ENCODE results near the gene TRIM44.
"Not testable (repeated sequence)": the region's sequence is repeated elsewhere in the genome, so short reads cannot be mapped to it uniquely, and the experiment has no call there.

Gene TRIM44

GRCh38 chr11:35748644-35749043 is 86.1 kb downstream of the TRIM44 start:
- Histone ChIP-seq H3K9me3 (replicated peaks; ENCODE audit: low read length) (no peaks in the 10 kb centered on the region), H3K4me1 (ENCODE audit: control insufficient read depth, insufficient read depth, low read length) (no peaks in the 10 kb centered on the region), H3K36me3 (ENCODE audit: insufficient read depth, low read length) (no peaks in the 10 kb centered on the region), H3K9ac (ENCODE audit: low read depth, low read length) (no peak overlapping the region), H3K27me3 (ENCODE audit: control insufficient read depth, insufficient read depth, low read length) (no peaks in the 10 kb centered on the region), H3K4me3 (ENCODE audit: low read length) (no peak overlapping the region), H3K4me2 (ENCODE audit: low read length) (no peak overlapping the region)

GRCh38 chr11:35750315-35750714 is 87.7 kb downstream of the TRIM44 start:
- no peaks in the 10 kb centered on the region for H3K4me1 ChIP-seq (ENCODE audit: control insufficient read depth, insufficient read depth, low read length)
- no peaks in the 10 kb centered on the region for H3K36me3 ChIP-seq (ENCODE audit: insufficient read depth, low read length)
- H3K4me3 ChIP-seq (ENCODE audit: low read length) = no peak overlapping the region
- H3K27me3 ChIP-seq (ENCODE audit: control insufficient read depth, insufficient read depth, low read length) = no peaks in the 10 kb centered on the region
- H3K9me3 ChIP-seq (replicated peaks; ENCODE audit: low read length) = no peaks in the 10 kb centered on the region
- H3K4me2 ChIP-seq (ENCODE audit: low read length) = no peak overlapping the region
- no peak overlapping the region for H3K9ac ChIP-seq (ENCODE audit: low read depth, low read length)

DNA sequence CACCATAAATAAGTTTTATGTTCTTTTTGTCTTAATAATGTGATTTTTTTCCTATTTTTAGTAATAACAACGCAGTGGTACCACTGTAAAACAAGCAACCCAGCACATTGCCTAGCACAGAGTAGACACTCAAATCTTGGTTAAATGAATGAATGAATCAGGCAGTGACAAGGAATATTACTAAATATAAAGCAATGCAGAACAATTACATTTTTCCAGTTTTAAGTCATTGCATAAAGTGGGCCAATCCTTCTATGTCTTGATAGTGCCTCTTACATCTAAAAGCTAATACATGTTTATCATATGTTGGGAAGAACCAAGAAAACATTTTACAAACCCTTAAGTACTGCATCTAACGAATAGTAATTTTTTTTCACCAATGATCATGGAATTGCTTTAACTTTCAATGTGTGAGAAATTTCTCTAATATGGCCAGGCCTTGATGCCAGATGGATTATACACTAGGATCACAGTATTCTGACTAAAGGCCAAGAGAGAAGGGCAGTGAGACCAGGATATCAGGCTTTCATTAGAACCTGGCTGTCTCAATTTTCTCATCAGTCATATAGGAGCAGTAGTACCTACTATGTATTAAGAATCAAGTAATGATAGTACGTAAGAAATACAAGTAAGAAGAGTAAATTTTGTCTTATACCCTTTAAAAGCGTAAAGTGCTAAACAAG is 88.5 kb downstream of the TRIM44 start:
- no peak overlapping the region for H3K9ac ChIP-seq (ENCODE audit: low read depth, low read length)
- no peak overlapping the region for H3K4me2 ChIP-seq (ENCODE audit: low read length)
- no peak overlapping the region for H3K4me3 ChIP-seq (ENCODE audit: low read length)
- no peaks in the 10 kb centered on the region for H3K9me3 ChIP-seq (replicated peaks; ENCODE audit: low read length)
- H3K4me1 ChIP-seq (ENCODE audit: control insufficient read depth, insufficient read depth, low read length) = no peaks in the 10 kb centered on the region
- H3K27me3 ChIP-seq (ENCODE audit: control insufficient read depth, insufficient read depth, low read length) = no peaks in the 10 kb centered on the region
- no peaks in the 10 kb centered on the region for H3K36me3 ChIP-seq (ENCODE audit: insufficient read depth, low read length)

DNA sequence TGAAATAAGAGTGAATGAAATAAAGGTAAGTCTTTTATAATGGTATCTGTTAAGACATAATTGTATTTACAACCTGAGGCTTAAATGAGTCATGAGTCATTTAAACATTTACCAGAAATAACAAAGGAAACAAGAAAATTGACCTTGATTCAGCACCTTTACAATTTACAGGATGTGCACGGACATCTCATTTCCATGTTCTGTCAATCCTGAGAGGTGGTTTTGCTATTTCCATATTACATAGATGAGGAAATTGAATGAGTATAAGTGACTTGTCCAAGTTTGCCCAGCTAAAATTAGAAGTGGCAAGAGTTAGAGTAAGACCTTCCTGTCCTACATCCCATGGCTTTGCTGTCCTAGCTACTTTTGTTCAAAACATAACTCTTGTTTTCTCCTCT is 89.1 kb downstream of the TRIM44 start:
- Histone ChIP-seq H3K4me3 (ENCODE audit: low read length) (no peak overlapping the region), H3K9ac (ENCODE audit: low read depth, low read length) (no peak overlapping the region), H3K4me2 (ENCODE audit: low read length) (no peak overlapping the region), H3K9me3 (replicated peaks; ENCODE audit: low read length) (no peaks in the 10 kb centered on the region), H3K36me3 (ENCODE audit: insufficient read depth, low read length) (no peaks in the 10 kb centered on the region), H3K4me1 (ENCODE audit: control insufficient read depth, insufficient read depth, low read length) (no peaks in the 10 kb centered on the region), H3K27me3 (ENCODE audit: control insufficient read depth, insufficient read depth, low read length) (no peaks in the 10 kb centered on the region)

- Histone ChIP-seq H3K9ac (ENCODE audit: low read depth, low read length) (no peak overlapping the region), H3K4me3 (ENCODE audit: low read length) (no peak overlapping the region), H3K27me3 (ENCODE audit: control insufficient read depth, insufficient read depth, low read length) (no peaks in the 10 kb centered on the region), H3K4me1 (ENCODE audit: control insufficient read depth, insufficient read depth, low read length) (no peaks in the 10 kb centered on the region), H3K4me2 (ENCODE audit: low read length) (no peak overlapping the region), H3K9me3 (replicated peaks; ENCODE audit: low read length) (no peaks in the 10 kb centered on the region), H3K36me3 (ENCODE audit: insufficient read depth, low read length) (no peaks in the 10 kb centered on the region)
Measured at GRCh38 chr11:35752115-35752514, 89.5 kb downstream of the TRIM44 start.

DNA sequence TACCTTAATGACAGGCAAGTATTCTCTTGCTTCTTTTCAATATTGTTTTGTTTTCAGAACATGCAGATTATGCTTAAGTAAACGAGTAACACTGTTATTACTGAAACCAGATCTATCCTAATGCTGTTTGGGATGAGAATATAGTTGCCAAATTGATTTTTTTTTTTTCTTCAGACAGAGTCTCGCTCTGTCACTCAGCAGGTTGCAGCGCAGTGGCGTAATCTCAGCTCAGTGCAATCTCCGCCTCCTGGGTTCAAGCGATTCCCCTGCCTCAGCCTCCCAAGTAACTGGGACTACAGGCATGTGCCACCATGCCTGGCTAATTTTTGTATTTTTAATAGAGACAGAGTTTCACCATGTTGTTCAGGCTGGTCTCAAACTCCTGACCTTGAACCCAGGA is 91.0 kb downstream of the TRIM44 start:
- H3K4me1 ChIP-seq (ENCODE audit: control insufficient read depth, insufficient read depth, low read length); H3K4me2 ChIP-seq (ENCODE audit: low read length); H3K9me3 ChIP-seq (replicated peaks; ENCODE audit: low read length); H3K9ac ChIP-seq (ENCODE audit: low read depth, low read length); H3K27me3 ChIP-seq (ENCODE audit: control insufficient read depth, insufficient read depth, low read length); H3K4me3 ChIP-seq (ENCODE audit: low read length); H3K36me3 ChIP-seq (ENCODE audit: insufficient read depth, low read length): not testable (repeated sequence)

GRCh38 chr11:35759951-35760350 is 97.4 kb downstream of the TRIM44 start:
- H3K4me3 ChIP-seq (ENCODE audit: low read length); H3K4me1 ChIP-seq (ENCODE audit: control insufficient read depth, insufficient read depth, low read length); H3K9me3 ChIP-seq (replicated peaks; ENCODE audit: low read length); H3K36me3 ChIP-seq (ENCODE audit: insufficient read depth, low read length); H3K9ac ChIP-seq (ENCODE audit: low read depth, low read length); H3K27me3 ChIP-seq (ENCODE audit: control insufficient read depth, insufficient read depth, low read length); H3K4me2 ChIP-seq (ENCODE audit: low read length): not testable (repeated sequence)

DNA sequence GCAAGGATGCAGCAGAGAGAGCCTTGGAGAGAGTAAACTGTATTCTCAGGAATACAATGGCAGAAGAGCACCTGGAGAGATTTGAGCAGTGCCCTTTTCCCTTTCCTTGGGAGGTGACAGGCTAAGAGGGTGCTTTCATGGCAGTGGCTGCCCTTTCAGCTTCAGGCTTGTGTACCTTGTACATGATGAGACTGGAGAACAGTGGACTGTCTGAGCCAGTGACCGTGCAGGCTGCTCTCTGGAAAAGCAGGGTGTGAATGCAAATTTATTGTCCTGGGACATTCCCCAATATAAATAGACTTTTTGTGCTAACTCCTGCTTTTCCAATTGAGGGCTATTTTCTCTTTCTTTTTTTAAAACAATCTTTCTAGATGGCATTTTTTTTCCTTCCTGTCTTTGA is 99.3 kb downstream of the TRIM44 start:
- Histone ChIP-seq H3K4me1 (ENCODE audit: control insufficient read depth, insufficient read depth, low read length) (peaks cover 4% of the 10 kb centered on the region), H3K27me3 (ENCODE audit: control insufficient read depth, insufficient read depth, low read length) (no peaks in the 10 kb centered on the region), H3K9ac (ENCODE audit: low read depth, low read length) (no peak overlapping the region), H3K4me3 (ENCODE audit: low read length) (no peak overlapping the region), H3K4me2 (ENCODE audit: low read length) (no peak overlapping the region), H3K9me3 (replicated peaks; ENCODE audit: low read length) (no peaks in the 10 kb centered on the region), H3K36me3 (ENCODE audit: insufficient read depth, low read length) (no peaks in the 10 kb centered on the region)

GRCh38 chr11:35763301-35763700 is 100.7 kb downstream of the TRIM44 start:
- Histone ChIP-seq H3K9me3 (replicated peaks; ENCODE audit: low read length) (no peaks in the 10 kb centered on the region), H3K36me3 (ENCODE audit: insufficient read depth, low read length) (no peaks in the 10 kb centered on the region)

DNA sequence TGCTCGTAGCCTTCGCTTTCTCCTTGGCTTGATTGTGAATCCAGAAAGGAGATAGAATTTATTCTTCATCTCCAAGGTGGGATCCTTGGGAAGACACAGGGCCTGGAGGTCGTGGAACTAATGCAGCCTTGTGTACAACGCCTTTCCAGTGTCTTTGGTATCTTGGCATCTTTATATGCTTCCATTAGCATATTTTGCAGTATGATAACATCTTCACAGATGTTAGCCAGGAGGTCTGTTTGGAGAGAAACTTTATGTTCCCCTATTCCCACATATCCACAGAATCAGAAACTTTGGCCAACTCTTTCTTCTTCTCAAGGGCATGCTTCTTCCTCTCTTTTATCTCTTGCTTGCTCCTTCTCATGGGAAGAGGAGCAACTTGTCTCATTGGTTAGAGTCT is 101.2 kb downstream of the TRIM44 start:
- H3K4me1 ChIP-seq (ENCODE audit: control insufficient read depth, insufficient read depth, low read length) = peaks cover 4% of the 10 kb centered on the region
- no peaks in the 10 kb centered on the region for H3K9me3 ChIP-seq (replicated peaks; ENCODE audit: low read length)
- H3K36me3 ChIP-seq (ENCODE audit: insufficient read depth, low read length) = no peaks in the 10 kb centered on the region
- no peak overlapping the region for H3K4me3 ChIP-seq (ENCODE audit: low read length)
- no peak overlapping the region for H3K4me2 ChIP-seq (ENCODE audit: low read length)
- no peaks in the 10 kb centered on the region for H3K27me3 ChIP-seq (ENCODE audit: control insufficient read depth, insufficient read depth, low read length)
- no peak overlapping the region for H3K9ac ChIP-seq (ENCODE audit: low read depth, low read length)

More at GRCh38 chr11:35763301-35763700, 100.7 kb downstream of the TRIM44 start:
- Histone ChIP-seq H3K27me3 (ENCODE audit: control insufficient read depth, insufficient read depth, low read length) (no peaks in the 10 kb centered on the region), H3K9ac (ENCODE audit: low read depth, low read length) (no peak overlapping the region), H3K4me2 (ENCODE audit: low read length) (no peak overlapping the region), H3K4me1 (ENCODE audit: control insufficient read depth, insufficient read depth, low read length) (peaks cover 4% of the 10 kb centered on the region), H3K4me3 (ENCODE audit: low read length) (no peak overlapping the region)

GRCh38 chr11:35764417-35764816 is 101.8 kb downstream of the TRIM44 start:
- Histone ChIP-seq H3K4me1 (ENCODE audit: control insufficient read depth, insufficient read depth, low read length) (peaks cover 4% of the 10 kb centered on the region), H3K9me3 (replicated peaks; ENCODE audit: low read length) (no peaks in the 10 kb centered on the region), H3K27me3 (ENCODE audit: control insufficient read depth, insufficient read depth, low read length) (no peaks in the 10 kb centered on the region), H3K9ac (ENCODE audit: low read depth, low read length) (no peak overlapping the region), H3K36me3 (ENCODE audit: insufficient read depth, low read length) (no peaks in the 10 kb centered on the region), H3K4me2 (ENCODE audit: low read length) (no peak overlapping the region), H3K4me3 (ENCODE audit: low read length) (no peak overlapping the region)

- Histone ChIP-seq H3K4me2 (ENCODE audit: low read length) (no peak overlapping the region), H3K27me3 (ENCODE audit: control insufficient read depth, insufficient read depth, low read length) (no peaks in the 10 kb centered on the region), H3K9me3 (replicated peaks; ENCODE audit: low read length) (no peaks in the 10 kb centered on the region), H3K9ac (ENCODE audit: low read depth, low read length) (no peak overlapping the region), H3K4me3 (ENCODE audit: low read length) (no peak overlapping the region), H3K4me1 (ENCODE audit: control insufficient read depth, insufficient read depth, low read length) (peaks cover 4% of the 10 kb centered on the region), H3K36me3 (ENCODE audit: insufficient read depth, low read length) (no peaks in the 10 kb centered on the region)
Measured at GRCh38 chr11:35765211-35765610, 102.6 kb downstream of the TRIM44 start.

Measured in skeletal muscle satellite cell (primary cell).